Mesothelial cell of epicardium (in vitro differentiated cells): Measurements from ENCODE around the gene SLC7A6. TPM values are rescaled to one million over a fixed set of nuclear protein-coding genes. Genes with fewer than 3 reads are reported as not detected.

Experiments used
- DNase-seq, 2 experiments: peaks; one replicate each; pipeline ENCODE4 v3.0.0; 2021; ENCODE audit warnings: low spot score in 2 of 2; ENCODE audit not compliant: unreplicated experiment in 2 of 2
- H3K27ac Mint-ChIP-seq: 2 replicates; pipeline ENCODE4 v1.8.0; 2021; ENCODE audit warnings: mixed read lengths
- H3K27me3 Mint-ChIP-seq: 2 replicates; pipeline ENCODE4 v1.8.0; 2021; ENCODE audit warnings: low read depth, mixed read lengths
- H3K36me3 Mint-ChIP-seq: 2 replicates; pipeline ENCODE4 v1.8.0; 2021; ENCODE audit warnings: mixed read lengths
- H3K4me1 Mint-ChIP-seq: 2 replicates; pipeline ENCODE4 v1.8.0; 2021; ENCODE audit warnings: mixed read lengths
- H3K4me3 Mint-ChIP-seq: 2 replicates; pipeline ENCODE4 v1.8.0; 2021; ENCODE audit warnings: mild to moderate bottlenecking, moderate library complexity, mixed read lengths
- H3K9me3 Mint-ChIP-seq: 2 replicates; pipeline ENCODE4 v1.8.0; 2021; ENCODE audit warnings: mixed read lengths
- total RNA-seq: library from RNA; stranded (reverse); gene quantifications from 3 replicates; pipeline ENCODE4 v1.2.1, GENCODE V29; 2021
- TF ChIP-seq, protein P1 (sequence below): fragments of 200-600 bp; sonication (generic); IDR thresholded peaks from one replicate; pipeline ENCODE4 v1.5.0; 2021; ENCODE audit warnings: antibody characterized with exemption; ENCODE audit not compliant: unreplicated experiment

The SLC7A6 gene
- total RNA-seq, 1 donor from 2014 or later: 73.2 TPM

- DNase-seq: peak in 1 of 2 experiments; percentile 42
- Mint-ChIP-seq H3K4me1 (peaks cover 34% of the 10 kb centered on the region), H3K36me3 (peaks cover 29% of the 10 kb centered on the region), H3K27me3 (no peaks in the 10 kb centered on the region), H3K27ac (peak overlapping the region; percentile 88), H3K4me3 (no peak overlapping the region), H3K9me3 (no peaks in the 10 kb centered on the region)
- TF ChIP-seq, protein P1, sequence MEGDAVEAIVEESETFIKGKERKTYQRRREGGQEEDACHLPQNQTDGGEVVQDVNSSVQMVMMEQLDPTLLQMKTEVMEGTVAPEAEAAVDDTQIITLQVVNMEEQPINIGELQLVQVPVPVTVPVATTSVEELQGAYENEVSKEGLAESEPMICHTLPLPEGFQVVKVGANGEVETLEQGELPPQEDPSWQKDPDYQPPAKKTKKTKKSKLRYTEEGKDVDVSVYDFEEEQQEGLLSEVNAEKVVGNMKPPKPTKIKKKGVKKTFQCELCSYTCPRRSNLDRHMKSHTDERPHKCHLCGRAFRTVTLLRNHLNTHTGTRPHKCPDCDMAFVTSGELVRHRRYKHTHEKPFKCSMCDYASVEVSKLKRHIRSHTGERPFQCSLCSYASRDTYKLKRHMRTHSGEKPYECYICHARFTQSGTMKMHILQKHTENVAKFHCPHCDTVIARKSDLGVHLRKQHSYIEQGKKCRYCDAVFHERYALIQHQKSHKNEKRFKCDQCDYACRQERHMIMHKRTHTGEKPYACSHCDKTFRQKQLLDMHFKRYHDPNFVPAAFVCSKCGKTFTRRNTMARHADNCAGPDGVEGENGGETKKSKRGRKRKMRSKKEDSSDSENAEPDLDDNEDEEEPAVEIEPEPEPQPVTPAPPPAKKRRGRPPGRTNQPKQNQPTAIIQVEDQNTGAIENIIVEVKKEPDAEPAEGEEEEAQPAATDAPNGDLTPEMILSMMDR: no peak
Observed at GRCh38 chr16:68298907-68299561, 34.7 kb downstream of the SLC7A6 start.

GRCh38 chr16:68299571-68300453 is 35.5 kb downstream of the SLC7A6 start:
- Mint-ChIP-seq H3K36me3 (peaks cover 32% of the 10 kb centered on the region), H3K4me1 (peaks cover 34% of the 10 kb centered on the region), H3K27me3 (no peaks in the 10 kb centered on the region), H3K27ac (peak overlapping the region; percentile 88), H3K9me3 (no peaks in the 10 kb centered on the region), H3K4me3 (no peak overlapping the region)
- no peak for DNase-seq
- TF ChIP-seq, protein P1: no peak

DNA sequence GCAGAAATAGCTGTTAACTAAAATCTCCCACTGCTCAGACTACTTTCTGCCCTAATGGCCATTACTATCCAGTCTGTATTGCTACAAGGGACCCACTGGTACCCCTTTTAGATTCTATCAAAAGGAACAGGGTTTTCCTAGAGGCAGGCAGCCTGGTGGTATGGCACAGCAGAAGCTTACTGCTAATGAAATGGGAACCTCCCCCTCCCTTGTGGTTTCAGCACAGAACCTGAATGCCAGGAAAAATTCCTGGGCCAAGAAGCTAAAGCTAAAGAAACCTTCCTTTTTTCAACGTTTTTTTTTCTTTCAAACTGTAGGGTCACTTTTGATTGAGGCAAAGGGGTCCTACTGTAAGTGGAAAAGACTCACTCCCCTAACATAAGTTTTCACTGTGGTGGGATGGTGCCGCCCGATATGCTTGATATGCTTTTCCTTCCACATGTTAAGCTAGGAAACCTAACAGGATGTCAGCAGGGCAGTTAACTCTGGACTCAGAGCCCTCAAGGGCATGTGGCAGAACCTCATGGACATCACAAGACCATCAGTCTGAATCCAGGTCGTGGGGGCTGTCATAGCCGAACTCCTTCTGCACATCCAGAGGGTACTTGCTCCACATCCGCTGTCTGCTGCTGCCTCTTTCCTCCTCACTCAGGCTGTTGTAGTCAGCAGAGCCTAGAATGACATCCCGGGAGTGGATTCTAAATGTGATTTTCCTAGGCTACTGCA is 36.6 kb downstream of the SLC7A6 start:
- no peak for DNase-seq
- TF ChIP-seq, protein P1: no peak
- H3K27ac Mint-ChIP-seq: peak overlapping the region; percentile 60
- peaks cover 34% of the 10 kb centered on the region for H3K4me1 Mint-ChIP-seq
- H3K36me3 Mint-ChIP-seq: peaks cover 40% of the 10 kb centered on the region
- no peaks in the 10 kb centered on the region for H3K9me3 Mint-ChIP-seq
- no peaks in the 10 kb centered on the region for H3K27me3 Mint-ChIP-seq
- no peak overlapping the region for H3K4me3 Mint-ChIP-seq

- H3K9me3 Mint-ChIP-seq: no peaks in the 10 kb centered on the region
- H3K4me3 Mint-ChIP-seq: no peak overlapping the region
- no peak for DNase-seq
- H3K27me3 Mint-ChIP-seq: no peaks in the 10 kb centered on the region
- TF ChIP-seq, protein P1: no peak
- H3K4me1 Mint-ChIP-seq: peaks cover 12% of the 10 kb centered on the region
- no peak overlapping the region for H3K27ac Mint-ChIP-seq
- H3K36me3 Mint-ChIP-seq: peaks cover 35% of the 10 kb centered on the region
Observed at GRCh38 chr16:68306633-68307032, 42.3 kb downstream of the SLC7A6 start.

- peaks cover 19% of the 10 kb centered on the region for H3K36me3 Mint-ChIP-seq
- H3K27me3 Mint-ChIP-seq: no peaks in the 10 kb centered on the region
- H3K4me1 Mint-ChIP-seq: peaks cover 26% of the 10 kb centered on the region
- H3K4me3 Mint-ChIP-seq: peak overlapping the region; percentile 98
- H3K9me3 Mint-ChIP-seq: no peaks in the 10 kb centered on the region
- no peak for DNase-seq
- TF ChIP-seq, protein P1: no peak
- peak overlapping the region; percentile 98 for H3K27ac Mint-ChIP-seq
Observed at GRCh38 chr16:68309799-68310198, 45.5 kb downstream of the SLC7A6 start.
